ENCODE data around the gene PLS3. TPM values are rescaled to one million over a fixed set of nuclear protein-coding genes. Genes with fewer than 3 reads are reported as not detected.

The PLS3 gene
- total and polyA plus RNA-seq, 2 donors (not counting 3 experiments of a cell fraction or from before 2014, with no cell fraction given): 120 to 329 TPM

- ChIA-PET POLR2A (no interaction called here), CTCF (interaction anchor here (0.9 to 1.3 kb wide), 2 partner anchors 123 to 238 kb away, joined by 3 to 4 read pairs; no protein-coding TSS in a partner anchor)
- H3K4me3 ChIP-seq (replicated peaks in 1 of 3; ENCODE audit: insufficient read depth in 1 of 3, low read depth in 1 of 3, low read length in 3 of 3): no peak overlapping the region
- no peaks in the 10 kb centered on the region for H3K9me1 ChIP-seq (replicated peaks; ENCODE audit: control insufficient read depth, extremely low read depth, insufficient read depth, low read length)
- no peak overlapping the region for H2AFZ ChIP-seq (ENCODE audit: low read depth, low read length)
- peaks cover 29% of the 10 kb centered on the region for H3K4me1 ChIP-seq (ENCODE audit: control insufficient read depth, extremely low read depth, insufficient read depth, low read length)
- TF ChIP-seq EZH2 (IDR thresholded peaks at IDR 0.05; ENCODE audit: borderline replicate concordance, low read depth, low read length, severe bottlenecking): no peak
- H3K27ac ChIP-seq (ENCODE audit: insufficient read depth, low read depth, low read length): peak overlapping the region; percentile 70
- intact Hi-C loops (cut with micrococcal nuclease): no loop called here
- dilution Hi-C loops (cut with MboI; ENCODE audit: extremely low pct_ligation_motif_present, low sequenced_read_pairs): no loop called here
- peak overlapping the region; percentile 73 for H3K4me2 ChIP-seq (ENCODE audit: insufficient read depth, low read length)
- H3K9ac ChIP-seq (replicated peaks; ENCODE audit: extremely low read depth, insufficient read depth, low read length): peak overlapping the region; percentile 17
- no peaks in the 10 kb centered on the region for H3K36me3 ChIP-seq (ENCODE audit: control insufficient read depth in 2 of 2, extremely low read depth in 1 of 2, insufficient read depth in 2 of 2, low read length in 2 of 2)
- FAIRE-seq (no peak), DNase-seq (ENCODE audit: low read depth, low spot score) (no peak)
- BruUV-seq (replicated peaks): no TSS peak
- H3K9me3 ChIP-seq (replicated peaks; ENCODE audit: control insufficient read depth, insufficient read depth, low read length): no peaks in the 10 kb centered on the region
- no peaks in the 10 kb centered on the region for H3K27me3 ChIP-seq (ENCODE audit: control insufficient read depth in 2 of 2, insufficient read depth in 2 of 2, low read length in 2 of 2)
- no peaks in the 10 kb centered on the region for H4K20me1 ChIP-seq (replicated peaks; ENCODE audit: control insufficient read depth, extremely low read depth, insufficient read depth, low read length)
- H3K79me2 ChIP-seq (ENCODE audit: control insufficient read depth, insufficient read depth, low read length): peaks cover 75% of the 10 kb centered on the region
Observed at GRCh38 chrX:115582616-115583495, 21.9 kb downstream of the PLS3 start.

GRCh38 chrX:115583496-115584004 lies 22.6 kb downstream of the PLS3 start:
- DNase-seq (ENCODE audit: low read depth, low spot score) (peak; percentile 44), FAIRE-seq (peak; percentile 72)
- Histone ChIP-seq H3K9ac (replicated peaks; ENCODE audit: extremely low read depth, insufficient read depth, low read length) (peak overlapping the region; percentile 17), H3K27ac (ENCODE audit: insufficient read depth, low read depth, low read length) (peak overlapping the region; percentile 70), H3K36me3 (ENCODE audit: control insufficient read depth in 2 of 2, extremely low read depth in 1 of 2, insufficient read depth in 2 of 2, low read length in 2 of 2) (no peaks in the 10 kb centered on the region), H3K9me3 (replicated peaks; ENCODE audit: control insufficient read depth, insufficient read depth, low read length) (no peaks in the 10 kb centered on the region), H3K4me2 (ENCODE audit: insufficient read depth, low read length) (peak overlapping the region; percentile 73), H4K20me1 (replicated peaks; ENCODE audit: control insufficient read depth, extremely low read depth, insufficient read depth, low read length) (no peaks in the 10 kb centered on the region), H2AFZ (ENCODE audit: low read depth, low read length) (no peak overlapping the region), H3K4me3 (replicated peaks in 1 of 3; ENCODE audit: insufficient read depth in 1 of 3, low read depth in 1 of 3, low read length in 3 of 3) (no peak overlapping the region), H3K4me1 (ENCODE audit: control insufficient read depth, extremely low read depth, insufficient read depth, low read length) (peaks cover 29% of the 10 kb centered on the region), H3K79me2 (ENCODE audit: control insufficient read depth, insufficient read depth, low read length) (peaks cover 77% of the 10 kb centered on the region), H3K9me1 (replicated peaks; ENCODE audit: control insufficient read depth, extremely low read depth, insufficient read depth, low read length) (no peaks in the 10 kb centered on the region), H3K27me3 (ENCODE audit: control insufficient read depth in 2 of 2, insufficient read depth in 2 of 2, low read length in 2 of 2) (no peaks in the 10 kb centered on the region)
- POLR2A ChIA-PET: no interaction called here
- no peak for TF ChIP-seq POLR2A (IDR thresholded peaks at IDR 0.05; ENCODE audit: low read depth, low read length)
- no peak for TF ChIP-seq JUN (IDR thresholded peaks at IDR 0.05; ENCODE audit: borderline replicate concordance, insufficient read depth, insufficient read length, low read depth)
- TF ChIP-seq POLR2AphosphoS5 (IDR thresholded peaks at IDR 0.05; ENCODE audit: insufficient read depth, low read depth, low read length): no peak
- no peak for TF ChIP-seq MYC (IDR thresholded peaks at IDR 0.05; ENCODE audit: low read depth, low read length)
- TF ChIP-seq MAX (IDR thresholded peaks at IDR 0.05; ENCODE audit: insufficient read depth, insufficient read length): no peak
- TF ChIP-seq CTCF (IDR thresholded peaks at IDR 0.05; ENCODE audit: extremely low read depth in 1 of 2, insufficient read depth in 1 of 2, low read depth in 1 of 2, low read length in 2 of 2): no peak
- no peak for TF ChIP-seq GATA2 (IDR thresholded peaks at IDR 0.05; ENCODE audit: insufficient read depth, insufficient read length, low read depth, low read length)
- TF ChIP-seq FOS (IDR thresholded peaks at IDR 0.05; ENCODE audit: borderline replicate concordance, insufficient read depth, low read length): no peak
- TF ChIP-seq EZH2 (IDR thresholded peaks at IDR 0.05; ENCODE audit: borderline replicate concordance, low read depth, low read length, severe bottlenecking): no peak
- dilution Hi-C loops (cut with MboI; ENCODE audit: extremely low pct_ligation_motif_present, low sequenced_read_pairs) (no loop called here), intact Hi-C loops (cut with micrococcal nuclease) (loop anchor here (1.0 kb wide), 1 partner anchor 9 kb away; no protein-coding TSS in a partner anchor)
- CTCF ChIA-PET: interaction anchor here (1.3 kb wide), 1 partner anchor 238 kb away, joined by 4 read pairs; no protein-coding TSS in a partner anchor
- BruUV-seq (replicated peaks): no TSS peak
